Stromal cell of bone marrow (primary cell): ENCODE results near the gene PGM1.
A peak's percentile ranks its signal among the peaks of the same experiment; 100 is the strongest.

Experiments used
- DNase-seq: peaks from one replicate; pipeline ENCODE4 v3.0.0-alpha.2; 2012; ENCODE audit warnings: low read depth

Gene PGM1

DNA sequence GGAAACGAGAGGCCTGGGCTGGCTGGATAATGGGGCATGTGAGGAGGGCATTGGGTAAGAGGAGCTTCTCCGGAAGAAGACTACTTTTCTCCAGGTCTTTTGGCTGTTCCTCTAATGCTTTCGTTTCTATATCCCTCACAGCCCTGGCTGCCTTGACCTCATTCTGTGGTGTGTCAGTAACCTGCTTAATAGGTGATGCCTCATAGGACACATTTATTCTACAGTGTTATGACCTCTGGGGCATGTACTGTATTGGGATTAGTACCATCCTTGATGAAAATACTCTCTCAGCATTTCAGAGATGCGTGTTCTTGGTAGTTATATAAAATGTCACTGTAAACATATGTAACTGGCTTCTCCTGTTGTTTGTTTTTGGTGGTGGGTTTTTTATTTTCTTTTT is 40.1 kb downstream of the PGM1 start:
- DNase-seq, result no peak

DNA sequence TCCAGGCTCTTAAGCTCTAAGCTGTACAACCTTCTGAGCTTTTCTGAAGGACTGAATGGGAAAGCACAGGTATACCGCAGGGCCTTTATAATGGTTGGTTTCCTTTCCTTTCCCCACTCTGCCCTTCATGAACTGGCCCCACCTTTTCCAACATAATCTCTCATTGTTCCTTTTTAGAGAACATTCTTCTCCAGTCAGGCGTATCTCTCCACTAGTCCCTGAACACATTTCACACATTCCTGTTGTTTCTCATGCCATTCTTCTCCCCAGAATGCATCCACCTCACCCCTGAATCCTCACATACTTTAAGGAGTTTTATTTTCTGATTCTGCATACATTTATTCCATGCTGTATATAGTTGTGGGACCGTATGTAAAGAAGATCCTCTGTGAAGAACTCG is 41.3 kb downstream of the PGM1 start:
- no peak for DNase-seq

DNA sequence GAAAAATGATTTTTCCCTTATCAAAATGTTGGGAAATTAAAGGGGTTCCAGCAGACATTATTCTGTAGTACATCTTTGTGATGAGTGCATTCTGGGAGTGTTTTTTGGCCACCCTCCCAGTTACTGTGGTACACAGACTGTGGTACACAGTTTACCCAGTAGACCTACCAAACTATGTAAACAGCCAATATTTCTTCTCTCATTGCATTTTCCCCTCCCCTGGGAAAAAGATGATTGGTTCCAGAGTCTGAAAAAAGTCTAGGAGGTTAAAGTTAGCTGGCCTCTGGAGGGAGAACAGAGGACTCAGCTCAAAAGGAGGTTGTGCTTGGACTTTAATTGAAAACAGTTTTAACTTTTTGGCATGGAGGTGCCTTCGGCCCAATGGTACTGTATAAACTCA is 42.5 kb downstream of the PGM1 start:
- peak; percentile 69 for DNase-seq

DNA sequence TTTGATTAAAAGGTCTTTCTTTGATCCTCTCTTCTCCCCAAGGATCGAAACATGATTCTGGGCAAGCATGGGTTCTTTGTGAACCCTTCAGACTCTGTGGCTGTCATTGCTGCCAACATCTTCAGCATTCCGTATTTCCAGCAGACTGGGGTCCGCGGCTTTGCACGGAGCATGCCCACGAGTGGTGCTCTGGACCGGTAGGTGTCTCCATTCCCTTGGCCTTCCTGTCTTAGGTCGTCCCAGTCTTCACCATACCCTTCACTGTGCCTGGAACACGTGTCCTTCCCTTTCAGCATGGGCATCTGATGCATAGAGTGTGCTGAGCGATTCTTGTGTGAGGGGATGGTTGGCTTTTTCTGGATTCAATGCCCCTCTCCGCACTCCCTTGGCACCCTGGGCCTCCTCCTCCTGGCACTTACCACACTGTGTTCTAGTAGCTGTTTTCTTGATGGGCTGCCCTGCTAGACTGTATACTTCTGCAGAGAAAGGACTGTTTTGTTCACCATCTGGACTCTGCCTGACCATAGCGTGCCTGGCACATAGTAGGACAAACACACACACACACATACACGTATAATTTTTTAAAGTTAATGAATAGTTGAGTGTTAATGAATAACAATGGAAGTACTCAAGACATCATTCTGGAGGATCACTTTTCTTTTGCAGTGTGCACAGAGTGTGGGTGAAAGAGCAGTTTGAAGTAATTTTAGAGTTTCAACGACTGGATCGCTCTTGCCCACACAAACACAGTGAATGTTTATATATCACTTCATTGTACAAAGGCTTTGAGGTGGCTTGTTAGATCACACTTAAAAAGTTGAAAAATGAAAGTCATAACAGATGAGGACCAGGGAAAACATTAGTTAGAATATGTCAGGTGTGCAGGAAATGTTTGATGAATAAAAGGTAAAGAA is 43.2 kb downstream of the PGM1 start:
- no peak for DNase-seq

DNA sequence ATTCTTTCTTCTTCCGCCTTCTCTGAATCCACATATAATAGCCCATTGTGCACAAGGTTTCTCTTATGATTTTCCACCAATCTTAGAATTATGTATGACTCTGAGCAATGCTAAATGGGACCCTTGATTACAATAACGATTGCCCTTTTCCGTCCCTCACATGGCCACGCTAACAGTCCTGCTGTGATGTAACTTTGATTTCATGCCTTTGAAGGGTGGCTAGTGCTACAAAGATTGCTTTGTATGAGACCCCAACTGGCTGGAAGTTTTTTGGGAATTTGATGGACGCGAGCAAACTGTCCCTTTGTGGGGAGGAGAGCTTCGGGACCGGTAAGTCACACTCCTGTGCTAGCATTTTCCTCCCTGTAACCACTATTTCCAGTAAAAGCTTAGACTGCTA is 45.3 kb downstream of the PGM1 start:
- DNase-seq, result no peak

DNA sequence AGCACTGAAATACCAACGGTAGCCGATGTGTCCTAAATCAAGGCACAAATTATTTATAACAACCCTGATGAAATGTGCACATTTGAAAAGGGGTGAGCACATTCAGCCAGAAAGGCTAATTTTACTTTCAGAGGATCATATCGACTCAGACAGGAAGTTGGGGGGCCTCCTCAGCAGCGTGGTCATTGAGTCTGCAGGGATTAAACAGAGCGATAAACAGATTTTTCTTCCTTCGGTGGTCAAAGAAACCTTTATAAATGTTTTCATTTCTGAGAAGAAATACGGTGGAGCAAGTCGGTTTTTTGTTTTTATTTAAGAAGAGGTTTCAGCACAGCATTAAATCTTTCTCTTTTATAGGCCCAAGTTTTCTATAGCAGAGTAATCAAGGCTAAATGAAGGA is 45.7 kb downstream of the PGM1 start:
- no peak for DNase-seq

DNA sequence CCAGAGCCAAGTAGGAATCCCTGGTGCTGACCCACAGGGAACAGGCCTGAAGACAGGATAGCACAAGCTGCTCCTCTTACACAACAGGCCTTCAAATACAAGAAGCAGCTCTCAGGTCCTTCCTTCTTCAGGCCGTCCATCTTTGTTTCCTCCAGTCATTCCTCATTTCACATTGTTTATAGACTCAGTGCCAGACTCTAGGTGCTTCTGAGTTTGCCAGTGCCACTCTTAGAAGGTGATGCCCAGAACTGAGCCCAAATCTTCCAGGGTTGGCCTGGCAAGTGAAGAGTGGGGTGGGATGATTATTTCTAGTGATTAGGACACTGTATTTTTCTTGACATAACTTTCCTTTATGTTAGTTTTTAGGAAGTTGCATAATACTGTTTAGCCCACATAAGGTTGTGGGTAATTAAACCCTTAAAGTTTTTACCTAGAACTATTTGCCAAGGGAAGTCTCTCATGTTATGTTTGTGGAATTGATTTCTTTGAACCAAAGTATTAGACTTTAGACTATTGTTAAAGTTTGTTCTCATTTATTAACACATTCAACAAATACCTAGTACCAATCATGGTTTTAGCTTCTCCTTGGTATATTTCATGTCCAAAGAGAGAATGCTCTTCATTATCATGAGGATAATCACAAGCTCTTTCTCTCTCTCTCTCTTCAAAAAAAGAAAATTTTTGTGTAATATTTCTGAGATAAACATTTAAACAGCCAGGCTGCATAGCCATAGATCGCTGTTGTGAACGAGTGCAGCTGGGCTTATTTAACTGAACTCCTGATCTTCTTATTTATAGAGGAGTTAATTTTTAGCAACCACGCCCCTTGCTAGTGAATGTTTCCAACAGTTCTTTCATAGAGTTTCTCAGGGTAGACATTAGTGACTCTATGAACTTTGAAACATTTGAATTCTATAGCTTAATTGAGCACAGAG is 47.7 kb downstream of the PGM1 start:
- DNase-seq, result no peak

DNA sequence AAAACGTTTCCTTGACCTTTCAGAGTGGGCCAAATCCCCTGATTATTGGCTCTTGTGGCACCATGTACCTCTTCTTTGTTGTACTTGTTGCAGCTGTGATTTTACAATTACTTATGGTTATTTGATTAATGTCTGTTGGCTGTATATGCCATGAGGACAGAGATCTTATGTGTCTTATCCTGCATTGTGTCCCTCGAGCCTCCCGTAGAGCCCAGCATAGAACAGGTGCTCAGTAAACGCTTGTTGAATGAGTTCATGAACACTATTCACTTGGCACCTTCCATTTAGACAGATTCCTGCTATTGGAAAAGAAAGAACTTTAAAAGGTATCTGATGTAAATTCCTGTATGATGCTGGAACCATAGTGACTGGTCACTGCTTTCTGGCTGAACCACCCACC is 48.4 kb downstream of the PGM1 start:
- no peak for DNase-seq

DNA sequence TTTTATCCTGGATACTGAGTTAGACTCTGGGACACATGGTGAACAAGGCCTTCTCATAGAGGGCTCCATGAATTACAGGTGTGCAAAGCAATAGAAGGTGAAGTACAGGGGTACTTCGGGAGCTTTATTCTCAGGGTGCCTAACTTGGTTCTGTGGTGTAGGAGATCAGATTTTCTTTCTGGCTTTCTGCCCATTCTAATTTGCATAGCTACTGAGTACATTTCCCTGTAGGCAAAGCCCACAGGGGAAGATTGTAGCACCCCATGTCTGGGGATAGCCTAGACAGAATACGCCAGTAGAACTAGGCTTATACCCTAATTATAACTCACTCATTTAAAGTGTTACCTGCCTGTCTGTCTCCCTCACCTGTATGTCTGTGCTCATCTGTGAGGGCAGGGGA is 49.7 kb downstream of the PGM1 start:
- no peak for DNase-seq

DNA sequence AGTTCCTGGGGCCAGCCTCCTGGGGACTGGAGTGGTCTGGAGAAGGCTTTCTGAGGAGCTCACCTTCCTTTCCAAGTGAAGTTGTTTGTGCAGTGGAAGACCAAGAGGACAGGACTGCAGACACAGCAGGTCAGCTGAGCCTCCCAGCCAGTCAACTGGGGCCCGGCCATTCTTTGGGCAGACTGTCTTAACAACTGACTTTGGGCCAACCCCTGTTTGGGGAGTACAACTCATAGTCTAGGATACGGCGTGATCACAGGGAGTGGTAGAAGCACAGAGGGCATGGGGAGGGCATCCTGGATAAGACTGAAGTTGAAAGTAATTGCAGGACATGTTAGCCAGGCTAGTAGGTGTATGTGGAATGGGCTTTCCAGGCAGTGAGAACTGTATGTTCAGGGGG is 50.3 kb downstream of the PGM1 start:
- no peak for DNase-seq

DNA sequence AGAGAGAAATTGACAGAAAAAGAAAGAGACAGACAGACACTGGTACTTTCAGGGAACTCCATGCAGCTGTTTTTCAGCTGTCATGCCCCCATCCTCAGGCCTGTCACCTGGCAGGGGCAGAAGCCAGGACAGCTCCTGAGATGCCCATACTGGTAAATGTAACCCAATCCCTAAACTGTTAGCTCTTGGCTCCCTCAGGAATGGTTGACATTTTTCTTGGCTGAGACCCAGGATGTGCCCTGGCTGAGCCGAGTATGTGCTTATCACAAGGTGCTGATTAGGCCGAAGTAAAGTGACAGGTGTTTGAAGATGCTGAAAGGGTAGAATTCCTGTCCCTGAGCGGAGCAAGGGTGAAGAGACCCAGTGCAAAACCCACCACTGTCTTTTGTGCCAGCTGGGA is 50.7 kb downstream of the PGM1 start:
- DNase-seq, result no peak

DNA sequence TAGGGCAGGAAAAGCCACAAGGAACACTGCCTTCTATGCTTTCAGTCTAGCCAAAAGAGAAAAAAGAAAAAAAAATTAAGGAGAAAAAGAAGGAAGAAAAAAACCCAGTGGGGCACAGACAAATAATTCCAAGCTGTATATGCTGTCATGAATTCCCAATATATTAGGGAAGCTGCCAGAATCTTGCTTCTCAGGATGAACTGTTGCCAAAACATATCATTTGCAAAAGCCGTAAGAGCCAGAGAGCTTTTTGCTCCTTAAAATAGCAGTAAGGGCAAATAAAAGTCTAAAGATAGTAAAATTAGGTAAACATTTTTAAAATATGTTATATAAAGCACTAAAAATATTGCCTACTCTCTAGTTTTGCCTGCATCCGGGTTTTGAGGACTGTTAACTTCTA is 52.1 kb downstream of the PGM1 start:
- no peak for DNase-seq

DNA sequence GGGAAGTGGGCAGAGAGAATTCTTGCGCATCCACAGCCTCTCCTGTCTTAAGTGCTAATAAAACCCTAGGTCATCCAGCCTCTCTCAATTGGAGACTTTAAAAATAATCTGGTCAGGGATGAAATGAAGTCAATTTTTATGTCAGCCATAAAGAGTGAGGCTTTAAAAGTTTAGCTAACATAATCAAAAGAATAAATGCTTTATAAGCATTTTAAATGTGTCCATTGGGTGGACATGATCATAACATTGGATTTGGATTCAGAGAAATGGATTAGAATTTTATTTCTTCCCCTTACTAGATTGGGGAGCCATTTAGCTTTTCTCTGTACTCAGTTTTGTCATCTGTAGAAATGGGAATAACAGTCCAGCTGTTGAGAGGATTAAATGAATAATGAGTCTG is 55.5 kb downstream of the PGM1 start:
- DNase-seq, result no peak

DNA sequence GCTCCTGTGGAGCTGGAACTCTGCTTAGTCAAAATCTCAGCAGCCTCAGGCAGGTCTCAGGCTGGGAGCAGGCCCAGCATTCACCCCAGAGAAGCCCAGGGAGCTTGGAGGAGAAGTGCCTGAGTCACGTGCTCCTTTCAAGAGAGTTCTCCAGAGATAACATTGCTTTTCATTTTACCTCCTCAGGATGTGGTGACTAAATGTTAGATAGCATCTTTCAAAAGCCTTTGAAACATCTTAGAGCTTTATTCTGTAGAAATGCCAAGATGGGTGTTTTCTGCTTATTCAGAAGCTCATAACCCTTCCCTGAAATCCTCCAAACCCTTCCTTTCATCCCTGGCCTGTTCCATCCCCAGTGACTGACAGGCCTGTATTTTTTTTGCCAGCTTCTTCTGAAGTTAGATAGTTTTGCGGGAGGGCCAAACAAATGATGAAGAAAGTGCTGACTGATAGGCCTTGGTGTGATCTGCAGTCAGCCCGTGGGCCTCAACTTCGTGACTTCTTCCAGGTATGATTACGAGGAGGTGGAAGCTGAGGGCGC is 58.0 kb downstream of the PGM1 start:
- no peak for DNase-seq

DNA sequence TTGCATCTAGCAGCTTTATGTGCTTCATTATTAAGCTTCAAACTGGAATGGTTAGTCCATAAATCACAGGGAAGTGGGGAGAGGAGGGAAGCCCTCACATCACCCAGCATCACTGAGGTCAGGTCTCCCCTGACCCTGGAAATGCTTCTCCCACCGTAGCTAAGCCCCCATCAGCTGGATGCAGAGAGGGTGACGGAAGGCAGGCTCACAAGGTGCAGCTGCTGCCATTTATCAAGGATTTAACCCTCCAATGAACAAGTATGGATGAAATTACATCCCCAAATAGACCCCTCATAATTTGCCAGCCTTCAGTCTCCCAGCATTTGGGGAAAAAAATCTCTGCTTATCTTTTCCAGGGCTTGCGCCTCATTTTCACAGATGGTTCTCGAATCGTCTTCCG is 60.8 kb downstream of the PGM1 start:
- DNase-seq, result no peak

DNA sequence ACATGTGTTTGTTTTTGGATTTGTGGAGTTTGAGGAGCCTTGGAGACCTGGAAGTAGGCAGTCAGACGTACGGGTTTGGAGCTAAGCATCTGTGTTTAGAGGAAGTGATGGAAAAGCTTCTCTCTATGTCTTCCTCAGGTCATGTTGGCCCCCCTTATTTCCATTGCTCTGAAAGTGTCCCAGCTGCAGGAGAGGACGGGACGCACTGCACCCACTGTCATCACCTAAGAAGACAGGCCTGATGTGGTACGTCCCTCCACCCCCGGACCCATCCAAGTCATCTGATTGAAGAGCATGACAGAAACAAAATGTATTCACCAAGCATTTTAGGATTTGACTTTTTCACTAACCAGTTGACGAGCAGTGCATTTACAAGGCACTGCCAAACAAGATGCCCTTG is 66.2 kb downstream of the PGM1 start:
- DNase-seq, result no peak

DNA sequence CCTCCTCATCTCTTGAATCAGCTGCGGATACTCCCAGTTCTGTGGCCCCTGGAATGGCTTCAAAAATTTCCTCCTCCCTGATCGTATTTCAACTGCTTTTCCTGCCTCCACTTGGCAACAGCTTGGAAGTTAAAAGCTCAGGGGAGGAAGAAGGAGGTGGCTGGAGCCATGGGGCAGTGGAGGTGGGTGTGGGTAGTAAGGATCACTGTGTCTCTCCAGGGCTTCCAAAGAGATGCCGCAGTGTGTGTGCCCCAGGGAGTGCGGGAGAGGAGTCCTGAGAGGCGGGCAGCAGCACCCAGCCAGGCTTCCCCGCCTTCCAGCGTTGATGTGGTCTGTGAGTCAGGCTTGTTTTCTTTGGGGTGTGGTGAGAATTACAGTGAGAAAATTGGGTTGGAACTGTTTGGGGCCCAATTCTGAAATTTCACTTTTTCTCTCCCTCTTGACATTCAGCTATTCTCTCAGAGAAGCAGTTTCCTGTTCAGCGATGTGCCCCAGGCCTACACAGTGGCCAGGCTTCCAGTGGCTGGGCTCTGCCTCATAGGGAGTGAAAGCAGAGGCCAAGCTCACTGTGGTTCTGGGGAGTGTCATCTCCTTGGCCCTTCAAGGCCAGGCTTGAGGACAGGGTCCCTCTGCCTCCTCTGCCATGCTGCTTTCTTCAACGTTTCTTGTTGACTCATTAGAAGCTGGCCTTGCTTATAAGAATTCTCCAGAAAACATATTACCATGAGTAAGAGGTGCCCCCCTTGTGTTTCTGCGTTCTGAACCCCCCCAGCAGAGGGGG is 69.0 kb downstream of the PGM1 start:
- peak; percentile 93 for DNase-seq

DNA sequence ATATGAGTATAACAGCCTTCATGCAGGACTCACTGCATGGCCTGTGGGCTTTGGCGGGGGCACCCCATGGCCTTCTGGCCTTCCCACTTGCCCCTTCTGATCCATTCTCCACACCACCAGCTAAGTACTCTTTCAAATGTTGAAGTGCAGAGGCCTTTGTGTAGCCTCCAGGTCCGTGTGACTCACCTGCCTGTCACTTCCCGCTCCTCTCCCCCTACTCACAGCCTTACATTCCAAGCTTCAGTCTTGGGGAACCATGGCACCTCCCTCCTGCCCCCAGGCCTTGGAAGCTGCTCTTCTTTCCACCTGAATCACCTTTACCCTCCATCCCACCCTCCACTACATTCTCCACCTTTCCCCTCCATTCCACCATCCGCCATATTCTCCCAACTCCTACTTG is 69.6 kb downstream of the PGM1 start:
- no peak for DNase-seq

DNA sequence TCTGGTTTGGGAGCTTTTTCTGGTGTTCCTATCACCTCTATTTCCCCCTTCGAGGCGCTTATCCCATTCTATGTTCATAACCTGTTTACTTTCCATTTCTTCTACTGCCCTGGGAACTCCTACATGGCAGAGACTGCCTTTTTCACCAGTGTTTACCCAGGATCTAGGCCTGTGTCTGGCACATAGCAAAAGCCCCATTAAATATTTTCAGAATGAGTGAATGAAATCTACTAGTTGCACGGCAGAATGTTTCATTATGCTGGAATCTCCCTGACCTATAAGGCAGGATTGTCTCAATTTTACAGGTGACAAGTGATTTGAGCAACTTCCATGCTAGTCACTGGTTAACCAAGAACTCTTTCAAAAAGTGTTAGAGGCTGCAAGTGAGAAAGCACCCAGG is 70.1 kb downstream of the PGM1 start:
- no peak for DNase-seq

DNA sequence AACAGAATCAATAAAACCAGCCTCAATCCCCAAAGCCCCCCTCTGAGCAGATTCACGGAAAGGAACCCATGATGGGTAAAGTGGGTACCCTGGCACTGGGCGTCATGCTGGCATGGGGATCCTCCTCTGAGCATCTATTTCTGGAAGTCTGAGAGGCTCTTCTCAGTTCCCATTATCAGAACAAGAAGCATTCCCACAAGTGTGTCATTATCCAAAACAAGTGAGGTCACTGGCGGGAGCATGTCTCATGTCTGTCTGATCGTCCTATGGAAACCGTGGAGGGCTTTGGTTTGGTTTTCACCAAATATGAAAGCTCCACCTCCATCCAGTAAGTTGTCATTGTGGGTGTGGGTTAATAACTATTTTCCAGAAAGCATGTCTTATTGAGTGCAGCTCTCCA is 70.7 kb downstream of the PGM1 start:
- DNase-seq, result no peak

DNA sequence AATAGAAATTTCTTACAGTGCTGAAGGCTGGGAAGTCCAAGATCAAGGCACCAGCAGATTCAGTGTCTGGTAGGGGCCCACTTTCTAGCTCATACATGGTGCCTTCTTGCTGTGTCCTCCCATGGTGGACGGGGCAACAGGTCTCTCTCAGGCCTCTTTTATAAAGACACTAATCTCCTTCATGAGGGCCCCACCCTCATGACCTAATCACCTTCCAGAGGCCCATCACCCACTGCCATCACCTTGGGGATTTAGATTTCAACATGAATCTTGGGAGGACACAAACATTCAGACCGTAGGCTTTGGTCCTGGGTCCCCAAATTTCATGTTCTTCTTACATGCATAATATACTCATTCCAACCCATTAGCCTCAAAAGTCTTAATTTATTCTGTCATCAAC is 71.5 kb downstream of the PGM1 start:
- no peak for DNase-seq

DNA sequence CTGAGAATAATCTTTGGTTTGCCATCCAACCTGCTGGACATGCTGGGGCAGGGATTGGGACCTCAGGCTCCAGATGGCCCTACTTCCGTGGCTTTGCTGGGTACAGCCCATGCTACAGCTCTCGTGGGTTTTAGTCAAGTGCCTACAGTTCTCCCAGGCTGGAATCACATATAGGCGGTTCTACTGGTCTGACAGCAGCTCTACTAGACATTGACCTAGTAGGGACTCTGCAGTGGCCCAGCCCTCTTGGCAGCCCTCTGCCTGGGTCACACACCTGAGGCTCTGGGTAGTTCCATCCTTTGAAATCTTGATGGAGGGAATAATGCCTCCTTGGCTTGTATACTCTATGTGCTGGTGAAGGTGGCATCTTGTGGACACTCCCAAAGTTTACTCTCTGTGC is 72.2 kb downstream of the PGM1 start:
- no peak for DNase-seq
